OCI-LY7 (cell line): ENCODE results near the gene RETNLB. TPM values are rescaled to one million over a fixed set of nuclear protein-coding genes. Genes with fewer than 3 reads are reported as not detected.

Experiments used
- Bru-seq: library from RNA; stranded (reverse); fragments of 400-500 nt; gene quantifications from one replicate; lab custom pipeline; 2021; lab: Mats Ljungman, UMichigan
- BruChase-seq, 2 experiments: library from RNA; stranded (reverse); fragments of 400-500 nt; gene quantifications; one replicate each; lab custom pipeline; 2021; lab: Mats Ljungman, UMichigan
- BruUV-seq: library from RNA; stranded (reverse); fragments of 400-500 nt; replicated peaks from 2 replicates; lab custom pipeline; 2021; lab: Mats Ljungman, UMichigan
- CTCF ChIA-PET: fragments of 300-600 bp; sonication (Branson Sonifier 250); formaldehyde crosslinking; loops from one replicate; lab custom pipeline; 2022; ENCODE audit warnings: antibody characterized with exemption; ENCODE audit not compliant: unreplicated experiment; lab: Charles Lee
- POLR2A ChIA-PET: fragments of 300-600 bp; sonication (Branson Sonifier 250); formaldehyde crosslinking; loops from one replicate; lab custom pipeline; 2022; ENCODE audit warnings: antibody characterized with exemption; lab: Charles Lee
- DNase-seq: peaks from one replicate; pipeline ENCODE4 v3.0.0-alpha.2; 2015; ENCODE audit warnings: low spot score
- H2AFZ ChIP-seq: fragments of 200-600 bp; sonication (generic), shearing (Covaris generic); 2 replicates; pipeline ENCODE4 v1.6.1; 2014; ENCODE audit warnings: mild to moderate bottlenecking, antibody characterized with exemption, low read length, moderate library complexity
- H3K27ac ChIP-seq: fragments of 200-600 bp; sonication (generic); 2 replicates; pipeline ENCODE4 v1.5.1; 2014; ENCODE audit warnings: mixed run types, low read depth, mild to moderate bottlenecking, moderate library complexity, low read length, inconsistent platforms; ENCODE audit not compliant: poor library complexity, severe bottlenecking
- H3K36me3 ChIP-seq: fragments of 200-600 bp; sonication (generic); 2 replicates; pipeline ENCODE4 v1.6.1; 2014; ENCODE audit warnings: mild to moderate bottlenecking, antibody characterized with exemption, low read length, moderate library complexity, mixed read lengths; ENCODE audit not compliant: insufficient read depth
- H3K4me1 ChIP-seq: fragments of 200-600 bp; sonication (generic); 2 replicates; pipeline ENCODE4 v1.5.1; 2014; ENCODE audit warnings: mild to moderate bottlenecking, low read length; ENCODE audit not compliant: insufficient read depth, poor library complexity, severe bottlenecking
- H3K4me2 ChIP-seq: fragments of 200-600 bp; sonication (generic); 2 replicates; pipeline ENCODE4 v1.6.1; 2014; ENCODE audit warnings: mild to moderate bottlenecking, low read length
- H3K4me3 ChIP-seq: fragments of 200-600 bp; sonication (generic); 2 replicates; pipeline ENCODE4 v1.5.1; 2014; ENCODE audit warnings: mild to moderate bottlenecking, low read depth, low read length; ENCODE audit not compliant: poor library complexity, severe bottlenecking
- H3K79me2 ChIP-seq: fragments of 200-600 bp; sonication (generic); 2 replicates; pipeline ENCODE4 v1.6.1; 2016; ENCODE audit warnings: low read depth, mild to moderate bottlenecking, low read length, moderate library complexity, mixed read lengths; ENCODE audit not compliant: insufficient read depth
- H3K9me2 ChIP-seq: fragments of 200-600 bp; sonication (generic); 2 replicates; pipeline ENCODE4 v1.6.1; 2016; ENCODE audit warnings: mild to moderate bottlenecking, low read length, mixed read lengths; ENCODE audit not compliant: insufficient read depth
- H3K9me3 ChIP-seq: fragments of 200-600 bp; sonication (generic); 2 replicates; pipeline ENCODE4 v1.6.1; 2014; ENCODE audit warnings: mild to moderate bottlenecking, mixed run types, low read length, mixed read lengths
- H4K20me1 ChIP-seq: fragments of 200-600 bp; sonication (generic); 2 replicates; pipeline ENCODE4 v1.6.1; 2014; ENCODE audit warnings: mild to moderate bottlenecking, antibody characterized with exemption, low read length, moderate library complexity, mixed read lengths; ENCODE audit not compliant: insufficient read depth
- EZH2phosphoT487 ChIP-seq: fragments of 200-600 bp; sonication (generic); IDR thresholded peaks from 2 replicates; pipeline ENCODE4 v1.6.1; 2018; ENCODE audit warnings: low read depth, borderline replicate concordance, mild to moderate bottlenecking, mixed run types, antibody characterized with exemption, low read length, moderate library complexity, mixed read lengths
- intact Hi-C: fragments of 100-400 bp; cut with micrococcal nuclease; formaldehyde crosslinking; loops from one replicate; pipeline ENCODE4 v1.10.0; 2022; ENCODE audit not compliant: unreplicated experiment
- long read RNA-seq: library from polyadenylated mRNA; stranded (forward); transcript quantifications from one replicate; pipeline ENCODE4 v2.0.0, GENCODE V29; 2022
- total RNA-seq, 2 experiments: library from RNA; depleted of rRNA in 1 of 2; stranded (reverse); fragments of >200 nt in 1 of 2; shearing (Covaris generic) in 1 of 2; gene quantifications; 2 replicates each; pipeline ENCODE4 v1.2.3, GENCODE V29; 2014 to 2022
- TF ChIP-seq, protein P1 (sequence below): fragments of 200-600 bp; sonication (generic); conservative IDR thresholded peaks from 2 replicates; pipeline ENCODE4 v1.5.1; 2014; ENCODE audit warnings: mild to moderate bottlenecking, antibody characterized with exemption, low read length, moderate library complexity, mixed read lengths

RETNLB gene
- total RNA-seq (2014; rRNA removed; shearing (Covaris generic)): not detected in 2 replicates
- not detected in 2 replicates for total RNA-seq (2022)
- not detected for Bru-seq, nascent RNA
- not detected for BruChase-seq, experiment 1, labeled RNA remaining after a 6-hour chase
- not detected for BruChase-seq, experiment 2, labeled RNA remaining after a 2-hour chase
- long read RNA-seq: 0 reads

GRCh38 chr3:108757404-108757982 is at the start of gene RETNLB:
Gene RETNLB, minus strand, starts transcription at chr3:108757410. Its CDS starts 225 bp downstream, at chr3:108757185.
- intact Hi-C loops: no loop called here
- BruUV-seq: no TSS peak
- H3K79me2 ChIP-seq: no peaks in the 10 kb centered on the region
- POLR2A ChIA-PET: no interaction called here
- no peaks in the 10 kb centered on the region for H4K20me1 ChIP-seq
- no peak for DNase-seq
- no peaks in the 10 kb centered on the region for H3K4me1 ChIP-seq
- TF ChIP-seq, protein P1, sequence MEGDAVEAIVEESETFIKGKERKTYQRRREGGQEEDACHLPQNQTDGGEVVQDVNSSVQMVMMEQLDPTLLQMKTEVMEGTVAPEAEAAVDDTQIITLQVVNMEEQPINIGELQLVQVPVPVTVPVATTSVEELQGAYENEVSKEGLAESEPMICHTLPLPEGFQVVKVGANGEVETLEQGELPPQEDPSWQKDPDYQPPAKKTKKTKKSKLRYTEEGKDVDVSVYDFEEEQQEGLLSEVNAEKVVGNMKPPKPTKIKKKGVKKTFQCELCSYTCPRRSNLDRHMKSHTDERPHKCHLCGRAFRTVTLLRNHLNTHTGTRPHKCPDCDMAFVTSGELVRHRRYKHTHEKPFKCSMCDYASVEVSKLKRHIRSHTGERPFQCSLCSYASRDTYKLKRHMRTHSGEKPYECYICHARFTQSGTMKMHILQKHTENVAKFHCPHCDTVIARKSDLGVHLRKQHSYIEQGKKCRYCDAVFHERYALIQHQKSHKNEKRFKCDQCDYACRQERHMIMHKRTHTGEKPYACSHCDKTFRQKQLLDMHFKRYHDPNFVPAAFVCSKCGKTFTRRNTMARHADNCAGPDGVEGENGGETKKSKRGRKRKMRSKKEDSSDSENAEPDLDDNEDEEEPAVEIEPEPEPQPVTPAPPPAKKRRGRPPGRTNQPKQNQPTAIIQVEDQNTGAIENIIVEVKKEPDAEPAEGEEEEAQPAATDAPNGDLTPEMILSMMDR: no peak
- TF ChIP-seq EZH2phosphoT487: no peak
- no peak within 1 kb of the TSS for H2AFZ ChIP-seq
- H3K9me3 ChIP-seq: no peaks in the 10 kb centered on the region
- no peak within 1 kb of the TSS for H3K27ac ChIP-seq
- H3K36me3 ChIP-seq: no peaks in the 10 kb centered on the region
- H3K9me2 ChIP-seq: no peaks in the 10 kb centered on the region
- CTCF ChIA-PET: no interaction called here
- H3K4me2 ChIP-seq: no peak within 1 kb of the TSS
- no peak within 1 kb of the TSS for H3K4me3 ChIP-seq

- Histone ChIP-seq H3K27ac (no peak overlapping the region), H3K9me3 (no peaks in the 10 kb centered on the region), H2AFZ (no peak overlapping the region), H3K79me2 (no peaks in the 10 kb centered on the region), H3K9me2 (no peaks in the 10 kb centered on the region), H3K4me3 (no peak overlapping the region), H4K20me1 (no peaks in the 10 kb centered on the region), H3K4me1 (no peaks in the 10 kb centered on the region), H3K4me2 (no peak overlapping the region), H3K36me3 (no peaks in the 10 kb centered on the region)
- ChIA-PET POLR2A (interaction anchor here (1.3 kb wide), 1 partner anchor 18 kb away, joined by 3 read pairs; no protein-coding TSS in a partner anchor), CTCF (no interaction called here)
- BruUV-seq: no TSS peak
- DNase-seq: no peak
- TF ChIP-seq, protein P1: no peak
- no peak for TF ChIP-seq EZH2phosphoT487
- intact Hi-C loops: no loop called here
Observed at GRCh38 chr3:108806316-108806715, 49.1 kb upstream of the RETNLB start.

- Histone ChIP-seq H3K79me2 (no peaks in the 10 kb centered on the region), H3K4me2 (no peak overlapping the region), H3K9me2 (no peaks in the 10 kb centered on the region), H3K9me3 (no peaks in the 10 kb centered on the region), H3K27ac (no peak overlapping the region), H3K36me3 (no peaks in the 10 kb centered on the region), H2AFZ (no peak overlapping the region), H3K4me3 (no peak overlapping the region), H3K4me1 (no peaks in the 10 kb centered on the region), H4K20me1 (no peaks in the 10 kb centered on the region)
- BruUV-seq: no TSS peak
- ChIA-PET CTCF (no interaction called here), POLR2A (interaction anchor here (0.6 kb wide), 1 partner anchor 10 kb away, joined by 4 read pairs; no protein-coding TSS in a partner anchor)
- no peak for DNase-seq
- intact Hi-C loops: no loop called here
- TF ChIP-seq EZH2phosphoT487: no peak
Observed at GRCh38 chr3:108804966-108805365, 47.8 kb upstream of the RETNLB start.
